GM23338 (cell line): ENCODE measurements around the gene PDE4B. TPM values are rescaled to one million over a fixed set of nuclear protein-coding genes. Genes with fewer than 3 reads are reported as not detected.

Experiments used
- ATAC-seq: fragments of 200-7000 bp; cut with Tn5 transposase; 3 replicates; pipeline ENCODE4 v1.9.1; 2020
- DNase-seq: peaks from one replicate; pipeline ENCODE4 v3.0.0-alpha.2; 2015; ENCODE audit warnings: low spot score
- H2AFZ ChIP-seq: fragments of 200-600 bp; sonication (generic); 2 replicates; pipeline ENCODE4 v1.8.0; 2016; ENCODE audit warnings: antibody characterized with exemption, mild to moderate bottlenecking, moderate library complexity
- H3F3A ChIP-seq: fragments of 200-600 bp; sonication (generic); replicated peaks from 2 replicates; pipeline ENCODE4 v1.8.0; 2017; ENCODE audit warnings: antibody characterized with exemption, mixed run types, low read depth
- H3K27ac ChIP-seq: fragments of 200-600 bp; sonication (generic); 2 replicates; pipeline ENCODE4 v1.6.1; 2016; ENCODE audit warnings: low read depth
- H3K27me3 ChIP-seq: fragments of 200-600 bp; sonication (generic); 2 replicates; pipeline ENCODE4 v1.8.0; 2016; ENCODE audit warnings: mild to moderate bottlenecking, mixed run types, moderate library complexity; ENCODE audit not compliant: insufficient read depth
- H3K36me3 ChIP-seq: fragments of 200-600 bp; sonication (generic); 2 replicates; pipeline ENCODE4 v1.8.0; 2016; ENCODE audit warnings: mild to moderate bottlenecking; ENCODE audit not compliant: insufficient read depth
- H3K4me1 ChIP-seq: fragments of 200-600 bp; sonication (generic); 2 replicates; pipeline ENCODE4 v1.8.0; 2016; ENCODE audit warnings: mild to moderate bottlenecking, moderate library complexity; ENCODE audit not compliant: insufficient read depth
- H3K4me2 ChIP-seq: fragments of 200-600 bp; sonication (generic); 2 replicates; pipeline ENCODE4 v1.7.1; 2017; ENCODE audit warnings: mixed run types
- H3K4me3 ChIP-seq: fragments of 200-600 bp; sonication (generic); 2 replicates; pipeline ENCODE4 v1.6.1; 2016; ENCODE audit warnings: mixed run types
- H3K79me2 ChIP-seq: fragments of 200-600 bp; sonication (generic); replicated peaks from 2 replicates; pipeline ENCODE4 v1.8.0; 2017; ENCODE audit warnings: mild to moderate bottlenecking; ENCODE audit not compliant: insufficient read depth
- H3K9me2 ChIP-seq: fragments of 200-600 bp; sonication (generic); 2 replicates; pipeline ENCODE4 v1.8.0; 2017; ENCODE audit not compliant: insufficient read depth
- H4K20me1 ChIP-seq: fragments of 200-600 bp; sonication (generic); replicated peaks from 2 replicates; pipeline ENCODE4 v1.8.0; 2017; ENCODE audit warnings: mild to moderate bottlenecking; ENCODE audit not compliant: insufficient read depth
- H3K27ac Mint-ChIP-seq: 2 replicates; pipeline ENCODE4 v1.8.0; 2020; ENCODE audit warnings: inconsistent platforms, mild to moderate bottlenecking, moderate library complexity, mixed read lengths
- H3K27me3 Mint-ChIP-seq: 3 replicates; pipeline ENCODE4 v1.8.0; 2022; ENCODE audit warnings: low read depth, mild to moderate bottlenecking, moderate library complexity, mixed read lengths, inconsistent platforms; ENCODE audit not compliant: insufficient read depth, poor library complexity
- H3K36me3 Mint-ChIP-seq: 3 replicates; pipeline ENCODE4 v1.8.0; 2021; ENCODE audit warnings: low read depth, mild to moderate bottlenecking, inconsistent platforms, moderate library complexity, mixed read lengths
- H3K4me1 Mint-ChIP-seq: 3 replicates; pipeline ENCODE4 v1.8.0; 2020; ENCODE audit warnings: mild to moderate bottlenecking, inconsistent platforms, mixed read lengths
- H3K4me3 Mint-ChIP-seq: 3 replicates; pipeline ENCODE4 v1.8.0; 2021; ENCODE audit warnings: moderate library complexity, mild to moderate bottlenecking, inconsistent platforms, mixed read lengths
- H3K9me3 Mint-ChIP-seq: 3 replicates; pipeline ENCODE4 v1.8.0; 2020; ENCODE audit warnings: moderate library complexity, mild to moderate bottlenecking, inconsistent platforms, mixed read lengths
- CREB1 ChIP-seq: fragments of 250-450 bp; sonication (Bioruptor Pico); IDR thresholded peaks from 2 replicates; pipeline ENCODE4 v1.5.0; 2020; ENCODE audit warnings: low read depth, mild to moderate bottlenecking, moderate library complexity
- CTCF ChIP-seq, 2 experiments: fragments of 200-600 bp in 1 of 2; sonication (generic) in 1 of 2; conservative IDR thresholded peaks; 2 replicates each; pipeline versions ENCODE4 v1.5.1 to v1.6.1; 2016 to 2017; ENCODE audit warnings: antibody characterized with exemption in 2 of 2, low read depth in 2 of 2, mild to moderate bottlenecking in 2 of 2, moderate library complexity in 1 of 2
- ETS1 ChIP-seq: IDR thresholded peaks from 2 replicates; pipeline ENCODE4 v1.6.1; 2016; ENCODE audit warnings: antibody characterized with exemption
- EZH2 ChIP-seq: fragments of 200-600 bp; sonication (generic); IDR thresholded peaks from one replicate; pipeline ENCODE4 v1.8.0; 2017; ENCODE audit warnings: antibody characterized with exemption, mild to moderate bottlenecking, low read depth; ENCODE audit not compliant: unreplicated experiment
- EZH2phosphoT487 ChIP-seq: fragments of 200-600 bp; sonication (generic); IDR thresholded peaks from one replicate; pipeline ENCODE4 v1.8.1; 2018; ENCODE audit warnings: antibody characterized with exemption; ENCODE audit not compliant: unreplicated experiment
- JUNB ChIP-seq: IDR thresholded peaks from one replicate; pipeline ENCODE4 v1.6.1; 2016; ENCODE audit warnings: antibody characterized with exemption; ENCODE audit not compliant: unreplicated experiment
- NANOG ChIP-seq: IDR thresholded peaks from 2 replicates; pipeline ENCODE4 v1.6.1; 2016; ENCODE audit warnings: antibody characterized with exemption, borderline replicate concordance
- POLR2AphosphoS5 ChIP-seq: IDR thresholded peaks from 2 replicates; pipeline ENCODE4 v1.6.1; 2016; ENCODE audit warnings: antibody characterized with exemption, low read depth
- REST ChIP-seq: IDR thresholded peaks from one replicate; pipeline ENCODE4 v1.6.1; 2018; ENCODE audit warnings: antibody characterized with exemption; ENCODE audit not compliant: unreplicated experiment
- STAT1 ChIP-seq: IDR thresholded peaks from one replicate; pipeline ENCODE4 v1.6.1; 2016; ENCODE audit warnings: antibody characterized with exemption; ENCODE audit not compliant: unreplicated experiment
- ZNF114 ChIP-seq: fragments of 250-450 bp; sonication (Bioruptor Pico); IDR thresholded peaks from 2 replicates; pipeline ENCODE4 v1.5.0; 2020; ENCODE audit warnings: mild to moderate bottlenecking, moderate library complexity
- ZNF331 ChIP-seq: fragments of 250-450 bp; sonication (Bioruptor Pico); IDR thresholded peaks from 2 replicates; pipeline ENCODE4 v1.5.0; 2020; ENCODE audit warnings: low read depth, mild to moderate bottlenecking, moderate library complexity
- ZNF462 ChIP-seq: fragments of 250-450 bp; sonication (Bioruptor Pico); IDR thresholded peaks from 2 replicates; pipeline ENCODE4 v1.5.0; 2020; ENCODE audit warnings: mild to moderate bottlenecking, moderate library complexity
- polyA plus RNA-seq: library from polyadenylated mRNA; unstranded; fragments of >200 nt; fragmentation: Nextera tagmentation; extraction: Ambion mirVana; gene quantifications from 2 replicates; pipeline ENCODE4 v1.2.1, GENCODE V29; 2016
- total RNA-seq: library from RNA; depleted of rRNA; stranded (reverse); fragments of >200 nt; shearing (Covaris generic); gene quantifications from 2 replicates; pipeline ENCODE4 v1.2.3, GENCODE V29; 2014

PDE4B gene
- total and polyA plus RNA-seq, 2 experiments from 2014 or later = 14.0 to 25.6 TPM

- Mint-ChIP-seq H3K9me3 (no peaks in the 10 kb centered on the region; the same call in 1 of the 3 replicates), H3K27ac (no peak overlapping the region), H3K4me1 (no peaks in the 10 kb centered on the region), H3K4me3 (no peak overlapping the region), H3K36me3 (no peaks in the 10 kb centered on the region), H3K27me3 (no peaks in the 10 kb centered on the region)
- Histone ChIP-seq H3K36me3 (no peaks in the 10 kb centered on the region), H3K27ac (no peak overlapping the region), H3K9me2 (no peaks in the 10 kb centered on the region), H3K27me3 (no peaks in the 10 kb centered on the region), H3K4me2 (no peak overlapping the region), H3K79me2 (no peaks in the 10 kb centered on the region), H3K4me3 (no peak overlapping the region), H4K20me1 (no peaks in the 10 kb centered on the region), H2AFZ (no peak overlapping the region), H3F3A (no peaks in the 10 kb centered on the region), H3K4me1 (no peaks in the 10 kb centered on the region)
- no peak for DNase-seq
- no peak for ATAC-seq
- TF ChIP-seq ETS1 = no peak
- TF ChIP-seq ZNF114 (CRISPR knock-in tag) = no peak
- TF ChIP-seq STAT1 = no peak
- TF ChIP-seq CREB1 (CRISPR knock-in tag) = no peak
- TF ChIP-seq NANOG = no peak
- no peak for TF ChIP-seq REST
- no peak for TF ChIP-seq CTCF (conservative IDR thresholded peaks at IDR 0.05; ENCODE audit: low read depth in 2 of 2)
- TF ChIP-seq EZH2 = no peak
- no peak for TF ChIP-seq POLR2AphosphoS5
- TF ChIP-seq ZNF462 = no peak
- TF ChIP-seq EZH2phosphoT487 = no peak
- no peak for TF ChIP-seq ZNF331 (CRISPR knock-in tag)
- TF ChIP-seq JUNB = no peak
Measured at GRCh38 chr1:65889441-65889840, 96.7 kb downstream of the PDE4B start.
